Coronary artery (tissue), 2 donors: Measurements from ENCODE around the gene HDAC9.

Experiments used
- DNase-seq: peaks from one replicate; pipeline ENCODE4 v3.0.0-alpha.2; 2017; ENCODE audit warnings: low spot score
- H3K27ac ChIP-seq, 2 donors: fragments of 200-600 bp; sonication (generic); one replicate each; pipeline ENCODE4 v1.5.1; 2016 to 2019
- H3K4me3 ChIP-seq: fragments of 200-600 bp; sonication (generic); 2 replicates; pipeline ENCODE4 v1.5.1; 2016; ENCODE audit warnings: mild to moderate bottlenecking, moderate library complexity
- CTCF ChIP-seq: fragments of 200-600 bp; sonication (generic); IDR thresholded peaks from one replicate; pipeline ENCODE4 v1.5.1; 2019; ENCODE audit warnings: antibody characterized with exemption

HDAC9 gene

GRCh38 chr7:18495412-18496340, at the start of gene HDAC9:
TSS of gene HDAC9 (plus strand) at chr7:18495749. CDS start at chr7:18496303, 554 bp downstream.
- peak within 1 kb of the TSS; percentile 36 to 86 for H3K27ac ChIP-seq
- no peak for TF ChIP-seq CTCF
- peak within 1 kb of the TSS; percentile 70 for H3K4me3 ChIP-seq
- DNase-seq, result no peak

GRCh38 chr7:18445916-18446520, 49.5 kb upstream of the HDAC9 start:
- Histone ChIP-seq H3K27ac (no peak overlapping the region), H3K4me3 (no peak overlapping the region)
- TF ChIP-seq CTCF, result no peak
- no peak for DNase-seq

- DNase-seq, result no peak
- no peak for TF ChIP-seq CTCF
- H3K4me3 ChIP-seq, result no peak overlapping the region
- H3K27ac ChIP-seq, result no peak overlapping the region
Measured at GRCh38 chr7:18450019-18450418, 45.5 kb upstream of the HDAC9 start.

GRCh38 chr7:18455606-18456005, 39.9 kb upstream of the HDAC9 start:
- Histone ChIP-seq H3K4me3 (no peak overlapping the region), H3K27ac (no peak overlapping the region)
- no peak for DNase-seq
- TF ChIP-seq CTCF, result no peak

- Histone ChIP-seq H3K4me3 (no peak overlapping the region), H3K27ac (no peak overlapping the region)
- DNase-seq, result no peak
- no peak for TF ChIP-seq CTCF
Measured at GRCh38 chr7:18457832-18458231, 37.7 kb upstream of the HDAC9 start.

GRCh38 chr7:18458830-18459229, 36.7 kb upstream of the HDAC9 start:
- H3K4me3 ChIP-seq, result no peak overlapping the region
- no peak for TF ChIP-seq CTCF
- DNase-seq, result no peak
- no peak overlapping the region for H3K27ac ChIP-seq
